GM18520 (cell line): ENCODE results near the gene ORC4.
A peak's percentile ranks its signal among the peaks of the same experiment; 100 is the strongest.
"Not testable (repeated sequence)": the region's sequence is repeated elsewhere in the genome, so short reads cannot be mapped to it uniquely, and the experiment has no call there.

Experiments used
- ATAC-seq: cut with Tn5 transposase; IDR thresholded peaks from one replicate; pipeline ENCODE4 v1.9.1; 2021; ENCODE audit not compliant: unreplicated experiment

ORC4 gene

GRCh38 chr2:148021059-148021861 is 723 bp upstream of the ORC4 start, which contains the start of gene MBD5:
Gene MBD5, plus strand, starts transcription at chr2:148021091.
- ATAC-seq = peak; percentile 31

- ATAC-seq = no peak
These were observed 5.9 kb downstream of the ORC4 start for GRCh38 chr2:148014616-148015015.

GRCh38 chr2:148013876-148014275 is 6.7 kb downstream of the ORC4 start:
- ATAC-seq = no peak

GRCh38 chr2:148008411-148008810 is 12.1 kb downstream of the ORC4 start:
- not testable (repeated sequence) for ATAC-seq

- no peak for ATAC-seq
These were observed 13.2 kb downstream of the ORC4 start for GRCh38 chr2:148007219-148007900.

- ATAC-seq = no peak
These were observed 14.1 kb downstream of the ORC4 start for GRCh38 chr2:148006249-148007007.

GRCh38 chr2:148002420-148002819 is 18.1 kb downstream of the ORC4 start:
- not testable (repeated sequence) for ATAC-seq

- ATAC-seq = no peak
These were observed 20.4 kb downstream of the ORC4 start for GRCh38 chr2:148000095-148000494.

GRCh38 chr2:147999126-147999525 is 21.4 kb downstream of the ORC4 start:
- ATAC-seq = no peak

GRCh38 chr2:147998203-147998602 is 22.3 kb downstream of the ORC4 start:
- no peak for ATAC-seq

GRCh38 chr2:147996828-147997227 is 23.7 kb downstream of the ORC4 start:
- no peak for ATAC-seq

GRCh38 chr2:147994965-147995364 is 25.6 kb downstream of the ORC4 start:
- ATAC-seq = not testable (repeated sequence)

GRCh38 chr2:147989809-147990403 is 30.6 kb downstream of the ORC4 start:
- ATAC-seq = peak; percentile 81

- ATAC-seq = no peak
These were observed 31.4 kb downstream of the ORC4 start for GRCh38 chr2:147989102-147989501.

GRCh38 chr2:147980940-147981528 is 39.5 kb downstream of the ORC4 start:
- ATAC-seq = no peak

- no peak for ATAC-seq
These were observed 42.9 kb downstream of the ORC4 start for GRCh38 chr2:147977679-147978078.

- no peak for ATAC-seq
These were observed 44.4 kb downstream of the ORC4 start for GRCh38 chr2:147976102-147976501.

GRCh38 chr2:147968571-147968970 is 52.0 kb downstream of the ORC4 start:
- ATAC-seq = no peak

- no peak for ATAC-seq
These were observed 68.4 kb downstream of the ORC4 start for GRCh38 chr2:147952118-147952517.

- no peak for ATAC-seq
These were observed 74.9 kb downstream of the ORC4 start for GRCh38 chr2:147945660-147946059.

GRCh38 chr2:147939313-147939712 is 81.2 kb downstream of the ORC4 start:
- ATAC-seq = no peak
